K562 (cell line): ENCODE measurements around the gene MACF1. TPM values are rescaled to one million over a fixed set of nuclear protein-coding genes. Genes with fewer than 3 reads are reported as not detected.
"Not testable (repeated sequence)": the region's sequence is repeated elsewhere in the genome, so short reads cannot be mapped to it uniquely, and the experiment has no call there.

Source experiments
- ATAC-seq: fragments of 200-7000 bp; cut with Tn5 transposase; 3 replicates; pipeline ENCODE4 v1.9.1; 2020; ENCODE audit warnings: moderate library complexity
- BruUV-seq: library from RNA; stranded (reverse); fragments of 400-500 nt; replicated peaks from 2 replicates; lab custom pipeline; 2021; lab: Mats Ljungman, UMichigan
- CTCF ChIA-PET: fragments of 300-600 bp; formaldehyde crosslinking; extraction: SDS; loops from one replicate; lab custom pipeline; 2021; ENCODE audit warnings: low intra/inter-chr PET ratio; lab: Yijun Ruan, JAX
- POLR2A ChIA-PET: fragments of 300-600, 350-650 bp; sonication (Branson Sonifier 250); formaldehyde crosslinking; extraction: SDS; loops from one replicate; lab custom pipeline; 2021; ENCODE audit warnings: antibody characterized with exemption, inconsistent platforms; lab: Yijun Ruan, JAX
- DNase-seq, 4 experiments: peaks; one replicate each; pipeline versions ENCODE4 v3.0.0 to v3.0.0-alpha.2; 2011 to 2018; ENCODE audit warnings: low spot score in 3 of 4, mixed read lengths in 3 of 4; ENCODE audit errors: extremely low read depth in 1 of 4
- FAIRE-seq: peaks from 2 replicates; lab custom pipeline; 2011; peaks lifted over from hg19 to GRCh38; lab: Jason Lieb, UNC
- H2AFZ ChIP-seq: 2 replicates; pipeline ENCODE4 v1.6.0; 2011; ENCODE audit warnings: low read depth, low read length, control low read depth, inconsistent platforms
- H3K27ac ChIP-seq: fragments of 200-600 bp; 3 replicates; pipeline ENCODE4 v1.8.0; 2011; ENCODE audit warnings: low read depth, mild to moderate bottlenecking, control low read depth, inconsistent platforms, low read length, moderate library complexity, mixed read lengths; ENCODE audit errors: extremely low read depth
- H3K27me3 ChIP-seq, 2 experiments: fragments of 300-600 bp in 1 of 2; 2 replicates in 1 of 2; 3 replicates in 1 of 2; pipeline versions ENCODE4 v1.6.0 to v1.8.0; 2011; ENCODE audit warnings: inconsistent platforms in 2 of 2, low read length in 2 of 2, mild to moderate bottlenecking in 1 of 2, mixed read lengths in 1 of 2, moderate library complexity in 1 of 2; ENCODE audit not compliant: control insufficient read depth in 2 of 2, insufficient read depth in 2 of 2
- H3K36me3 ChIP-seq: fragments of 300-600 bp; 3 replicates; pipeline ENCODE4 v1.8.0; 2011; ENCODE audit warnings: mild to moderate bottlenecking, low read length, inconsistent platforms; ENCODE audit not compliant: control insufficient read depth, insufficient read depth
- H3K4me1 ChIP-seq, 2 experiments: fragments of 200-600 bp in 1 of 2; replicated peaks in 1 of 2; 2 replicates in 1 of 2; 3 replicates in 1 of 2; pipeline versions ENCODE4 v1.5.1 to v1.8.0; 2011; ENCODE audit warnings: inconsistent platforms in 2 of 2, low read length in 2 of 2, mild to moderate bottlenecking in 1 of 2, mixed read lengths in 1 of 2, moderate library complexity in 1 of 2; ENCODE audit not compliant: control insufficient read depth in 2 of 2, insufficient read depth in 2 of 2
- H3K4me2 ChIP-seq: 2 replicates; pipeline ENCODE4 v1.6.1; 2011; ENCODE audit warnings: low read length, control low read depth, inconsistent platforms, mixed read lengths; ENCODE audit not compliant: insufficient read depth
- H3K4me3 ChIP-seq: fragments of 200-600 bp; sonication (generic), shearing (Covaris generic); 2 replicates; pipeline ENCODE4 v1.5.1; 2016; ENCODE audit warnings: control low read depth, inconsistent platforms
- H3K79me2 ChIP-seq: fragments of 200-600 bp; 3 replicates; pipeline ENCODE4 v1.8.0; 2011; ENCODE audit warnings: low read length, inconsistent platforms; ENCODE audit not compliant: control insufficient read depth, insufficient read depth
- H3K9ac ChIP-seq, 2 experiments: 2 replicates each; pipeline versions ENCODE4 v1.6.0 to v1.6.1; 2011; ENCODE audit warnings: low read depth in 2 of 2, low read length in 2 of 2, control low read depth in 1 of 2, inconsistent platforms in 1 of 2, mild to moderate bottlenecking in 1 of 2, mixed read lengths in 1 of 2; ENCODE audit not compliant: insufficient read depth in 1 of 2
- H3K9me1 ChIP-seq: one replicate; pipeline ENCODE4 v1.6.0; 2011; ENCODE audit warnings: inconsistent platforms, mild to moderate bottlenecking, low read length, moderate library complexity; ENCODE audit not compliant: control insufficient read depth, insufficient read depth
- H3K9me3 ChIP-seq: replicated peaks from 2 replicates; pipeline ENCODE4 v1.5.1; 2011; ENCODE audit warnings: low read depth, low read length, inconsistent platforms; ENCODE audit not compliant: control insufficient read depth, insufficient read depth
- H4K20me1 ChIP-seq: replicated peaks from 2 replicates; pipeline ENCODE4 v1.6.1; 2011; ENCODE audit warnings: low read length, inconsistent platforms, mixed read lengths; ENCODE audit not compliant: control insufficient read depth, insufficient read depth
- L3MBTL2 ChIP-seq: fragments of 450-650 bp; IDR thresholded peaks from 2 replicates; pipeline ENCODE4 v1.6.1; 2016; ENCODE audit warnings: mild to moderate bottlenecking, moderate library complexity
- PCBP2 ChIP-seq: fragments of 200-400 bp; formaldehyde crosslinking; IDR thresholded peaks from 2 replicates; pipeline ENCODE4 v1.6.1; 2018; ENCODE audit warnings: low read length, low read depth, mild to moderate bottlenecking, moderate library complexity; ENCODE audit not compliant: poor library complexity, severe bottlenecking
- ZNF143 ChIP-seq: sonication (generic); formaldehyde crosslinking; IDR thresholded peaks from 2 replicates; pipeline ENCODE4 v1.9.0; 2022; ENCODE audit warnings: mild to moderate bottlenecking, missing genetic modification reagents
- WGBS: fragments of 100-300 bp; shearing (Covaris generic); methylation state at CpG from one replicate; pipeline ENCODE4 v1.1.6; 2016; ENCODE audit warnings: low coverage, mixed read lengths; ENCODE audit not compliant: insufficient coverage; ENCODE audit errors: missing lambda C conversion rate; 5-methylcytosine and 5-hydroxymethylcytosine counted together
- in situ Hi-C: fragments of 300-500 bp; cut with MboI; formaldehyde crosslinking; loops from 4 replicates; pipeline ENCODE4 v1.15.0; 2018; ENCODE audit warnings: inconsistent platforms, mixed read lengths
- intact Hi-C: fragments of 100-400 bp; cut with micrococcal nuclease; formaldehyde crosslinking; loops from 2 replicates; pipeline ENCODE4 v1.14.2; 2022
- polyA plus RNA-seq, 8 experiments: library from polyadenylated mRNA; depleted of rRNA in 4 of 8; stranded (reverse) in 5 of 8; unstranded in 3 of 8; fragments of >200 nt; fragmentation: Nextera tagmentation in 2 of 8; fragmentation: Illumina TruSeq in 1 of 8; extraction: Ambion mirVana in 2 of 8; extraction: Trizol in 1 of 8; gene quantifications; 2 replicates each; pipeline versions ENCODE4 v1.2.1 to v1.2.3, GENCODE V29; 2011 to 2014; ENCODE audit warnings: inconsistent platforms in 1 of 8, missing spikeins in 1 of 8
- total RNA-seq, 7 experiments: library from RNA; depleted of rRNA in 6 of 7; stranded (reverse); fragments of >200 nt in 6 of 7; fragmentation: Illumina TruSeq in 2 of 7; extraction: Trizol in 2 of 7; gene quantifications; 2 replicates each; pipeline versions ENCODE4 v1.2.1 to v1.2.3, GENCODE V29; 2011 to 2021; ENCODE audit warnings: low replicate concordance in 1 of 7

MACF1 gene
- total and polyA plus RNA-seq, 9 of the 15 experiments (the other 6 are each of a cell fraction or from before 2014, with no cell fraction given), result 13.2 to 232 (median 112) TPM

DNA sequence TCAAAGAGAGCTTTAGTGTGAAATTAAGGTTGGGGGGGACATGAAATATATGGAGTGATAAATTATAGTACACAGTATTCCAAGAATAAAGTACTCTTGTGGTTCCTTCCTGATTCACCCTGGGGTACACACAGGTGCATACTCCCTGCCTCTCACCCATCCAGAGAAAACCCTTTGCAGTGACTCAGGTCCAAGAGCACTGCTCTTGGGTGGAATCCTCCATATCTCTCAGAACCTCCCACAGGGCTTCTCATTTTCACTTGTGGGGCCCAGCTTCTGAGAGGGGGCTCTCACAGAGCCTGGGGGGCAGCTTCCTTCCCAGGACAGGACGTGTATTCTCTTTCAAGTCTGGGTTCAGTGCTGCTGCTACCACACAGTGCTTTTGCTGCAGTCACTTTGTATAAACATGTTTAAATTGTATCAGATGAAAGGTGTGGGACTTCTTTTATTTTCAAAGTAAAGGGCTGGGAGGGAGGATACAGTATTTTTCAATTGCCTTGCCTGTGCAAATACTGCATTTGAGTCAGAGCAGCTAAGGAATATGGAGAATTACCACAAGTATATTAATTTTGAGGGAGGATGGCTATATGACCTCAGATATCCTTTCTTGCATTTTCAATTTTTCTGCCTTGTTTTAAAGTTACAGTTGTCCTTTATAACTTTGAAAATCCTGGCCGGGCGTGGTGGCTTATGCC, 262.1 kb downstream of the MACF1 start:
- Histone ChIP-seq H3K4me2 (no peak overlapping the region), H3K4me1 (no peaks in the 10 kb centered on the region), H3K9ac (no peak overlapping the region), H3K4me3 (no peak overlapping the region), H3K27ac (no peak overlapping the region), H3K27me3 (no peaks in the 10 kb centered on the region), H3K9me3 (no peaks in the 10 kb centered on the region), H4K20me1 (no peaks in the 10 kb centered on the region), H3K36me3 (peaks cover 93% of the 10 kb centered on the region), H3K79me2 (no peaks in the 10 kb centered on the region), H3K9me1 (no peaks in the 10 kb centered on the region), H2AFZ (no peak overlapping the region)
- no peak for DNase-seq
- intact Hi-C loops, result no loop called here
- ATAC-seq, result no peak
- FAIRE-seq, result no peak
- no peak for TF ChIP-seq L3MBTL2
- TF ChIP-seq PCBP2, result no peak
- no peak for TF ChIP-seq ZNF143 (CRISPR knock-in tag)
- no TSS peak for BruUV-seq
- ChIA-PET CTCF (no interaction called here), POLR2A (interaction anchor here (2.0 kb wide), 1 partner anchor 23 kb away, joined by 5 read pairs; no protein-coding TSS in a partner anchor)
- in situ Hi-C loops, result no loop called here
- WGBS, result 78% methylated on average over 3 of the region's 3 CpGs

GRCh38 chr1:39467108-39467720, 262.7 kb downstream of the MACF1 start:
- H3K79me2 ChIP-seq, in situ Hi-C loops, DNase-seq, H3K4me1 ChIP-seq, H3K27ac ChIP-seq, H2AFZ ChIP-seq, CTCF ChIA-PET, H3K9me1 ChIP-seq, H3K9me3 ChIP-seq, H3K4me2 ChIP-seq, intact Hi-C loops, BruUV-seq, H3K4me3 ChIP-seq, H4K20me1 ChIP-seq, ATAC-seq, H3K9ac ChIP-seq, H3K27me3 ChIP-seq, FAIRE-seq: not testable (repeated sequence)
- 88% methylated on average over 11 of the region's 16 CpGs for WGBS
- H3K36me3 ChIP-seq, result peaks cover 93% of the 10 kb centered on the region
- POLR2A ChIA-PET, result interaction anchor here (0.7 to 2.0 kb wide), 3 partner anchors 17 to 32 kb away, joined by 3 to 5 read pairs (median 4); no protein-coding TSS in a partner anchor
